ENCODE data around the gene FCN2.

FCN2 gene

DNA sequence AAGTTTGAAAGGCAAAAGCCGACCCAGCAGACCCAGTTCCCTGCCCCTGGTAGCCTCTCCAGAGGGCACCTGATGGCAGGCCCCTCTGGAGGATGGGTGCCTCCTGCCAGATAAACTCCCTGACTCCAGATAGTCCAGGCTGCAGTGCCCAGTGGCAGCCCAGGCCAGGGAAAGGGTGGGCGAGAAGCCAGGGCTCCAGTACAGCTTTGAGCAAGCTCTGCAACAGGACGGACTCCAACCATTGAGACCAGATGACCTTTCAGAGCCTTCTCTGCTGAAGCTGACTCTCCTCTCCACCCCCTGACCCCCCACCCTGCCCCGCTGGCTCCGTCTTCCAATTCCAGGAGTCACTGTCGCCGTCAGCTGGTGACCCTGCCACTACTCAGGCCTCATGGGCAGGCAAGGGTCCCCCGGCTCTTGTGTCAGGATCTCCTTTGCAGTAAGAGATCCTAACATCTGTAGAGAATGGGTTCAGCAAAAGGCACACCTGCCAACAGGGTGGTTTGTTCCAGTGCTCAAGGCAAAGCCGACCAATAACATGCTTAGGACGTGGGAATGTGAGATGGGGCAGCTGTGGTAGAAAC, 52.6 kb downstream of the FCN2 start:
- no peak for DNase-seq (ENCODE audit: low read depth)

- no peak for DNase-seq (ENCODE audit: low read depth)
Observed at GRCh38 chr9:134935056-134935640, 54.5 kb downstream of the FCN2 start.

- DNase-seq (ENCODE audit: low read depth), result no peak
Observed at GRCh38 chr9:134935701-134936345, 55.2 kb downstream of the FCN2 start.

DNA sequence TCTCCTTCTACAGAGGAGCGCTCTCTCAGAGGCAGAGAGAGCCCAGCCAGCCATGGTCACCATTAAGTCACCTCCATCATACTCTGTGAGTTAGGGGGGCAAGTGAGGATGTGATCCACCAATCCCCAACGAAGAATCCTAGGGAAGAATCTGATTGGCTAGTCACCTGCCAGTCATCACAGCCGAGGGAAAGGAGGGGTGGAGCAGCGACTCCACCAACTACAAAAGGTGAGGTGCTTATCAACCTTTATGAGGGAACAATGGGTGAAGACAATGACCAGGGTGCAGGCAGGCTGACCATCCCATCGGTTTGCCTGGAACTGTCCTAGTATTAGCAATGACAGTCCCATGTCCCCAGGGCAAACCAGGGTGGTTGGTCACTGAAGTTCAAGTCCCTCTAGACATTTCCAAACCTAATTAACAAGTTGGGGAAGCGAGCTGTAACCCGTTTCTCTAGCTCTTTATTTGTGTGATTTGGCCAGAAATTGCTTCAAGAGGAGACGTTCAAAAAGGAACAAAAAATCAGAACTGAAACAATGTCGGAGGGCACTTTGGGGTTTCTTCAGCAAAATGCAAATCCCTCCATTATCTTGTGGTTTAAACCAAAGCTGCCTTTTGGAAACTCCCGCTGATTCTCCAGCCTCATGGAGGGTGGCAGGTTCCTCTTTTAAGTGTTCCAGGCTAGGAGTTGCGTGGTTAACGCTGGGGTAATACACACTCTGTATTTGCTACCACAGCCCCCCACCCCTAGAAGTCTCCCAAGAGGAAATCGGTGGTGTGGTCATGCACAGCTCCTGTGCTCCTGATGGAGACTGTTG, 55.9 kb downstream of the FCN2 start:
- DNase-seq (ENCODE audit: low read depth), result no peak

All from fibroblast of the conjunctiva (primary cell).